Glutamatergic neuron (in vitro differentiated cells): ENCODE data around the gene SORCS1. TPM values are rescaled to one million over a fixed set of nuclear protein-coding genes. Genes with fewer than 3 reads are reported as not detected.

Experiments used
- DNase-seq: peaks from one replicate; pipeline ENCODE4 v3.0.0; 2022
- H3K27ac Mint-ChIP-seq: one replicate; pipeline ENCODE4 v1.8.0; 2020; ENCODE audit warnings: mild to moderate bottlenecking, mixed read lengths, inconsistent platforms; ENCODE audit not compliant: unreplicated experiment
- H3K27me3 Mint-ChIP-seq: one replicate; pipeline ENCODE4 v1.8.0; 2020; ENCODE audit warnings: mild to moderate bottlenecking, moderate library complexity, mixed read lengths, inconsistent platforms; ENCODE audit not compliant: unreplicated experiment
- H3K36me3 Mint-ChIP-seq: one replicate; pipeline ENCODE4 v1.8.0; 2020; ENCODE audit warnings: mild to moderate bottlenecking, mixed read lengths, inconsistent platforms; ENCODE audit not compliant: unreplicated experiment
- H3K4me1 Mint-ChIP-seq: one replicate; pipeline ENCODE4 v1.8.0; 2020; ENCODE audit warnings: mild to moderate bottlenecking, low read depth, mixed read lengths, inconsistent platforms; ENCODE audit not compliant: unreplicated experiment
- H3K4me3 Mint-ChIP-seq: one replicate; pipeline ENCODE4 v1.8.0; 2020; ENCODE audit warnings: mild to moderate bottlenecking, mixed read lengths, inconsistent platforms; ENCODE audit not compliant: unreplicated experiment
- H3K9me3 Mint-ChIP-seq: one replicate; pipeline ENCODE4 v1.8.0; 2020; ENCODE audit warnings: mild to moderate bottlenecking, moderate library complexity, mixed read lengths, inconsistent platforms; ENCODE audit not compliant: unreplicated experiment
- CTCF ChIP-seq: fragments of 200-600 bp; sonication (generic); IDR thresholded peaks from one replicate; pipeline ENCODE4 v1.5.0; 2021; ENCODE audit not compliant: partially characterized antibody, unreplicated experiment
- total RNA-seq: library from RNA; stranded (reverse); fragmentation: NEBNext Ultra II Directional; extraction: Animal tissue kit (Norgen Biotek cat#: 25700); gene quantifications from one replicate; pipeline ENCODE4 v1.2.1, GENCODE V29; 2021; ENCODE audit not compliant: unreplicated experiment

SORCS1 gene
- total RNA-seq, 1 donor from 2014 or later: 3.3 TPM

- no peak for DNase-seq
- Mint-ChIP-seq H3K4me3 (no peak overlapping the region), H3K27ac (no peak overlapping the region), H3K36me3 (no peaks in the 10 kb centered on the region), H3K27me3 (no peaks in the 10 kb centered on the region), H3K4me1 (peaks cover 5% of the 10 kb centered on the region), H3K9me3 (peaks cover 8% of the 10 kb centered on the region)
- no peak for TF ChIP-seq CTCF
Observed at GRCh38 chr10:106799776-106800175, 364.7 kb downstream of the SORCS1 start.

GRCh38 chr10:106795619-106796018 is 368.9 kb downstream of the SORCS1 start:
- peak; percentile 23 for TF ChIP-seq CTCF
- peaks cover 8% of the 10 kb centered on the region for H3K9me3 Mint-ChIP-seq
- no peak overlapping the region for H3K4me3 Mint-ChIP-seq
- no peaks in the 10 kb centered on the region for H3K27me3 Mint-ChIP-seq
- H3K4me1 Mint-ChIP-seq: peaks cover 14% of the 10 kb centered on the region
- peak; percentile 33 for DNase-seq
- H3K27ac Mint-ChIP-seq: no peak overlapping the region
- no peaks in the 10 kb centered on the region for H3K36me3 Mint-ChIP-seq

GRCh38 chr10:106793617-106794016 is 370.9 kb downstream of the SORCS1 start:
- no peak for TF ChIP-seq CTCF
- no peak for DNase-seq
- Mint-ChIP-seq H3K4me3 (no peak overlapping the region), H3K36me3 (peaks cover 6% of the 10 kb centered on the region), H3K9me3 (peaks cover 8% of the 10 kb centered on the region), H3K27ac (no peak overlapping the region), H3K4me1 (peaks cover 14% of the 10 kb centered on the region), H3K27me3 (no peaks in the 10 kb centered on the region)

- no peak overlapping the region for H3K27ac Mint-ChIP-seq
- peaks cover 6% of the 10 kb centered on the region for H3K36me3 Mint-ChIP-seq
- TF ChIP-seq CTCF: no peak
- H3K9me3 Mint-ChIP-seq: no peaks in the 10 kb centered on the region
- no peak for DNase-seq
- peaks cover 16% of the 10 kb centered on the region for H3K4me1 Mint-ChIP-seq
- no peak overlapping the region for H3K4me3 Mint-ChIP-seq
- no peaks in the 10 kb centered on the region for H3K27me3 Mint-ChIP-seq
Observed at GRCh38 chr10:106789623-106790022, 374.9 kb downstream of the SORCS1 start.

- TF ChIP-seq CTCF: no peak
- no peak for DNase-seq
- Mint-ChIP-seq H3K9me3 (no peaks in the 10 kb centered on the region), H3K4me3 (no peak overlapping the region), H3K27me3 (no peaks in the 10 kb centered on the region), H3K27ac (no peak overlapping the region), H3K36me3 (peaks cover 6% of the 10 kb centered on the region), H3K4me1 (peaks cover 14% of the 10 kb centered on the region)
Observed at GRCh38 chr10:106788982-106789381, 375.5 kb downstream of the SORCS1 start.
